Heart left ventricle (tissue), 16 donors: Measurements from ENCODE around the gene CC2D1A. TPM values are rescaled to one million over a fixed set of nuclear protein-coding genes. Genes with fewer than 3 reads are reported as not detected.

Experiments used
- ATAC-seq, 4 donors: fragments of 200-7000 bp; cut with Tn5 transposase; one replicate each; pipeline ENCODE4 v1.9.1; 2020 to 2022; ENCODE audit warnings: moderate library complexity in 4 of 4, mild to moderate bottlenecking in 3 of 4, moderate number of reproducible peaks in 1 of 4
- DNase-seq, 5 donors: peaks; one replicate each; pipeline ENCODE4 v3.0.0-alpha.2; 2020
- H3K27ac ChIP-seq, 12 donors: fragments of 200-600 bp; sonication (generic) in 4 of 12; one replicate each; pipeline versions ENCODE4 v1.5.0 to v1.8.0; 2016 to 2022; ENCODE audit warnings: mild to moderate bottlenecking in 2 of 12
- H3K27me3 ChIP-seq, 9 donors: fragments of 200-600 bp; sonication (generic) in 2 of 9; one replicate each; pipeline versions ENCODE4 v1.5.1 to v1.8.0; 2016 to 2022; ENCODE audit warnings: mild to moderate bottlenecking in 3 of 9
- H3K36me3 ChIP-seq, 9 donors: fragments of 200-600 bp; sonication (generic) in 2 of 9; one replicate each; pipeline versions ENCODE4 v1.5.0 to v1.8.0; 2018 to 2022; ENCODE audit warnings: mild to moderate bottlenecking in 2 of 9
- H3K4me1 ChIP-seq, 12 donors: fragments of 200-600 bp; sonication (generic) in 4 of 12; one replicate each; pipeline versions ENCODE4 v1.5.0 to v1.8.0; 2016 to 2022; ENCODE audit warnings: mild to moderate bottlenecking in 3 of 12
- H3K4me3 ChIP-seq, 12 donors: fragments of 200-600 bp; sonication (generic) in 4 of 12; one replicate each; pipeline versions ENCODE4 v1.5.0 to v1.8.0; 2017 to 2022; ENCODE audit warnings: mild to moderate bottlenecking in 9 of 12, moderate library complexity in 4 of 12
- H3K9me3 ChIP-seq, 12 donors: fragments of 200-600 bp; sonication (generic) in 4 of 12; one replicate each; pipeline versions ENCODE4 v1.5.0 to v1.8.0; 2016 to 2022; ENCODE audit warnings: mild to moderate bottlenecking in 1 of 12
- POLR2A ChIP-seq, 2 donors: fragments of 450-650 bp; IDR thresholded peaks; one replicate each; pipeline ENCODE4 v1.6.1; 2017; ENCODE audit warnings: antibody characterized with exemption in 2 of 2, mild to moderate bottlenecking in 2 of 2, moderate library complexity in 2 of 2
- WGBS, 4 donors: extraction: QIAGEN DNeasy Blood & Tissue Kit in 2 of 4; methylation state at CpG; one replicate each; pipeline versions ENCODE4 v1.1.5 to v1.1.7; 2013 to 2018; 5-methylcytosine and 5-hydroxymethylcytosine counted together
- intact Hi-C, 10 donors: fragments of 100-400 bp; cut with DNase I; formaldehyde crosslinking; loops; one replicate each; pipeline versions ENCODE4 v1.11.1 to v1.14.2; 2022
- polyA plus RNA-seq, 2 donors: library from polyadenylated mRNA; stranded (reverse); fragments of 200-250 nt; gene quantifications; one replicate each; pipeline ENCODE4 v1.2.3, GENCODE V29; 2013
- total RNA-seq, 9 donors: library from RNA; depleted of rRNA in 2 of 9; stranded (reverse); fragments of >200 nt in 2 of 9; fragmentation: NEBNext Ultra II Directional in 3 of 9; extraction: Animal tissue kit (Norgen Biotek cat#: 25700) in 3 of 9; gene quantifications; one replicate each; pipeline versions ENCODE4 v1.1.0 to v1.2.4, GENCODE V29; 2016 to 2023
- TF ChIP-seq, protein P1 (sequence below), 12 donors: fragments of 200-600 bp; sonication (generic) in 4 of 12; IDR thresholded peaks; one replicate each; pipeline versions ENCODE4 v1.5.0 to v1.8.0; 2018 to 2022; ENCODE audit warnings: antibody characterized with exemption in 12 of 12, mild to moderate bottlenecking in 5 of 12
- donor health status: ischemic (EF 13 %, LVEDD 7.1; RV severe dilation, severe dysfunction).
- donor health status: healthy with polysubstance abuse.
- donor health status: DM: no; HTN: yes; CAD: no.
- donor health status: DM: no; HTN: no; CAD: no.
- donor health status: ischemic (EF 25% LVEDD 6.9; RV normal size, moderate dysfunction).
- donor health status: ischemic (EF 25% LVEDD 5.7; RV mildly dilated, moderate dysfunction).
- donor health status: healthy.
- donor health status: DM: yes; HTN: yes; CAD: no.
- donor health status: ischemic (EF 35%, LVEDD 5.7; RV mildly dilated, moderate dysfunction).
- donor health status: nonischemic (EF 11% LVEDD 7.7; RV severe dilation, severe dysfunction).
- donor health status: DM: yes; HTN: yes; CAD: no.
- donor health status: PGD.
- donor health status: ischemic (EF 29% LVEDD 5.4; RV normal size, mild dysfunction).
- donor health status: nonischemic (EF 23%, LVEDD 6.1; RV moderate dilation, normal function).

CC2D1A gene
- total and polyA plus RNA-seq, 11 donors, result 14.4 to 36.3 (median 19.5) TPM

GRCh38 chr19:13930402-13930801 lies 24.4 kb downstream of the CC2D1A start:
- peaks cover 0 to 16% (median 0%) of the 10 kb centered on the region in 9 donors for H3K27me3 ChIP-seq
- intact Hi-C loops, result no loop called here
- ATAC-seq (no peak), DNase-seq (no peak)
- 87 to 90% (median 89%) methylated on average over 14 to 17 of the region's 17 CpGs for WGBS, 4 donors
- no peak overlapping the region for H3K4me3 ChIP-seq
- H3K27ac ChIP-seq, result no peak overlapping the region
- TF ChIP-seq, protein P1, sequence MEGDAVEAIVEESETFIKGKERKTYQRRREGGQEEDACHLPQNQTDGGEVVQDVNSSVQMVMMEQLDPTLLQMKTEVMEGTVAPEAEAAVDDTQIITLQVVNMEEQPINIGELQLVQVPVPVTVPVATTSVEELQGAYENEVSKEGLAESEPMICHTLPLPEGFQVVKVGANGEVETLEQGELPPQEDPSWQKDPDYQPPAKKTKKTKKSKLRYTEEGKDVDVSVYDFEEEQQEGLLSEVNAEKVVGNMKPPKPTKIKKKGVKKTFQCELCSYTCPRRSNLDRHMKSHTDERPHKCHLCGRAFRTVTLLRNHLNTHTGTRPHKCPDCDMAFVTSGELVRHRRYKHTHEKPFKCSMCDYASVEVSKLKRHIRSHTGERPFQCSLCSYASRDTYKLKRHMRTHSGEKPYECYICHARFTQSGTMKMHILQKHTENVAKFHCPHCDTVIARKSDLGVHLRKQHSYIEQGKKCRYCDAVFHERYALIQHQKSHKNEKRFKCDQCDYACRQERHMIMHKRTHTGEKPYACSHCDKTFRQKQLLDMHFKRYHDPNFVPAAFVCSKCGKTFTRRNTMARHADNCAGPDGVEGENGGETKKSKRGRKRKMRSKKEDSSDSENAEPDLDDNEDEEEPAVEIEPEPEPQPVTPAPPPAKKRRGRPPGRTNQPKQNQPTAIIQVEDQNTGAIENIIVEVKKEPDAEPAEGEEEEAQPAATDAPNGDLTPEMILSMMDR (IDR thresholded peaks at IDR 0.05), result no peak
- no peak for TF ChIP-seq POLR2A (IDR thresholded peaks at IDR 0.05)
- H3K9me3 ChIP-seq, result no peaks in the 10 kb centered on the region
- H3K36me3 ChIP-seq, result peaks cover 0 to 39% (median 27%) of the 10 kb centered on the region in 9 donors
- peaks cover 0 to 16% (median 2%) of the 10 kb centered on the region in 12 donors for H3K4me1 ChIP-seq

DNA sequence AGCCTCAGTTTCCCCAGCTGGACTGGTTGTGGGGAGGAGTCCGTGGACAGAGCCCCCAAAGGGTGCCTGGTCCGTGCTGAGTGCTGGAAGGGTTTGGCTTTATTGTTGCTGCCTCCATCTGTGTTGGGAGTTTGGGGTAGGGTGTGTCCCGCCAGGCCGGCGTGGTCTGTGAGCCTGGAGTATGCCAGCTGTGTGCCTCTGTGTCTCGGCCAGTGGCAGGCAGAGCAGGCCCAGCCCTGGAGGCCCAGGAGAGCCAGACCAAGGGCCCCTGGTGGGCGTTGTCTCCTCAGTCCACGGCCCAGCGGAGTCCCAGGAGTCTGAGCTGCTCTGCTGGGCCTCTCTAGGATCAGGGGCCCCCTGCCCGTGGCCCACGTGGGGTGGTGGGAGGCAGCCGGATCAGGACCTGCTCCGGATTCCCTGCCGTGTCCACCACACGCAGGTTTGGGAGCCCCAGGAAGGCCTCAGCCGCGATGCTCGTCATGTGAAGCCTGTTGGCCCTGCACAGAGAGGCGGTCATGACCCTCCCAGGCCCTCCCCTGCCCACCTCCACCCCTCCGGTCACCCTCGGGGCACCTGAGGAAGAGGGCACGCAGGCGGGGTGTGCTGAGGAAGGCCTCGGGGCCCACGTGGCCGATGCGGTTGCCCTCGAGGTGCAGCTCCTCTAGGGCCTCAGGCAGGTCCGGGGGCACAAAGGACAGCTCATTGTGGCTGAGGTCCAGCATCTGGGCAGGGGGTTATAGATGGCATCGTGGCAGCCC lies 25.6 kb downstream of the CC2D1A start:
- Histone ChIP-seq H3K36me3 (peaks cover 0 to 29% (median 23%) of the 10 kb centered on the region in 9 donors), H3K9me3 (no peaks in the 10 kb centered on the region), H3K27me3 (peaks cover 0 to 27% (median 6%) of the 10 kb centered on the region in 9 donors), H3K27ac (no peak overlapping the region), H3K4me3 (no peak overlapping the region), H3K4me1 (peaks cover 0 to 9% (median 0%) of the 10 kb centered on the region in 12 donors)
- 84 to 91% (median 88%) methylated on average over 15 to 30 of the region's 30 CpGs for WGBS, 4 donors
- ATAC-seq (peak in 1 of 4 donors; percentile 11), DNase-seq (no peak)
- intact Hi-C loops, result no loop called here
- TF ChIP-seq, protein P1 (IDR thresholded peaks at IDR 0.05), result no peak
- TF ChIP-seq POLR2A (IDR thresholded peaks at IDR 0.05), result no peak

- Histone ChIP-seq H3K9me3 (no peaks in the 10 kb centered on the region), H3K27me3 (peaks cover 0 to 27% (median 6%) of the 10 kb centered on the region in 9 donors), H3K36me3 (peaks cover 0 to 23% (median 17%) of the 10 kb centered on the region in 9 donors), H3K4me1 (peaks cover 0 to 4% (median 0%) of the 10 kb centered on the region in 12 donors), H3K4me3 (no peak overlapping the region), H3K27ac (no peak overlapping the region)
- intact Hi-C loops, result no loop called here
- DNase-seq, result no peak
- WGBS, 4 donors, result 93 to 95% (median 94%) methylated on average over 6 of the region's 6 CpGs
- ATAC-seq, result no peak
- no peak for TF ChIP-seq POLR2A (IDR thresholded peaks at IDR 0.05)
- TF ChIP-seq, protein P1 (IDR thresholded peaks at IDR 0.05), result no peak
Measured at GRCh38 chr19:13932149-13932637, 26.2 kb downstream of the CC2D1A start.

DNA sequence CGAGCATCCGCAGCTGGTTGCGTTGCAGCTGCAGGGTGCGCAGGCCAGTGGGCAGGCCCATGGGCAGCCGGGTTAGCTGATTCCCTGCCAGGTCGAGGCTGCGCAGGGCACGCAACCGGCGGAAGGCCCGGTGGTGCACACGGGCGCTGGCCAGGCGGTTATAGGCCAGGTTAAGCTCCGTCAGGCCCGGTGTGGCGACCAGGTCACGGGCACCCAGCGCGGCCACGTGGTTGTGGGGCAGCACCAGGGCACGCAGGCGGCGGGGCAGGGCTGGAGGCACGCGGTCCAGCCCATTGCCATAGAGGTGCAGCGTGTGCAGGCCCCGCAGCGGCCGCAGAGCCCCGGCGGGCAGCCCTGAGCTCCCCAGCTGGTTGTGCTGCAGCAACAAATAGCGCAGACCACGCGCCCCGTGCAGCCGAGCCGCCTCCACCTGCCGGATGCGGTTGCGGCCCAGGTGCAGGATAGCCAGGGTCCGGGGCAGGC lies 27.0 kb downstream of the CC2D1A start:
- TF ChIP-seq, protein P1 (IDR thresholded peaks at IDR 0.05), result no peak
- no peak for TF ChIP-seq POLR2A (IDR thresholded peaks at IDR 0.05)
- no peaks in the 10 kb centered on the region for H3K9me3 ChIP-seq
- ATAC-seq (peak in 1 of 4 donors; percentile 8), DNase-seq (no peak)
- intact Hi-C loops, result no loop called here
- no peak overlapping the region for H3K4me3 ChIP-seq
- H3K36me3 ChIP-seq, result peaks cover 0 to 15% (median 10%) of the 10 kb centered on the region in 9 donors
- peaks cover 0 to 27% (median 9%) of the 10 kb centered on the region in 9 donors for H3K27me3 ChIP-seq
- H3K27ac ChIP-seq, result no peak overlapping the region
- WGBS, 4 donors, result 86 to 91% (median 88%) methylated on average over 6 to 42 of the region's 42 CpGs
- peaks cover 0 to 4% (median 0%) of the 10 kb centered on the region in 12 donors for H3K4me1 ChIP-seq
